Limb (tissue), 2 donors: ENCODE measurements around the gene UFSP1.

ENCODE experiments used
- DNase-seq, 2 donors: peaks; one replicate each; pipeline ENCODE4 v3.0.0-alpha.2; 2016; ENCODE audit errors: extremely low spot score in 2 of 2

Gene UFSP1

GRCh38 chr7:100882785-100883526, 6.6 kb downstream of the UFSP1 start:
- no peak for DNase-seq

- no peak for DNase-seq
Measured at GRCh38 chr7:100882201-100882600, 7.3 kb downstream of the UFSP1 start.

DNA sequence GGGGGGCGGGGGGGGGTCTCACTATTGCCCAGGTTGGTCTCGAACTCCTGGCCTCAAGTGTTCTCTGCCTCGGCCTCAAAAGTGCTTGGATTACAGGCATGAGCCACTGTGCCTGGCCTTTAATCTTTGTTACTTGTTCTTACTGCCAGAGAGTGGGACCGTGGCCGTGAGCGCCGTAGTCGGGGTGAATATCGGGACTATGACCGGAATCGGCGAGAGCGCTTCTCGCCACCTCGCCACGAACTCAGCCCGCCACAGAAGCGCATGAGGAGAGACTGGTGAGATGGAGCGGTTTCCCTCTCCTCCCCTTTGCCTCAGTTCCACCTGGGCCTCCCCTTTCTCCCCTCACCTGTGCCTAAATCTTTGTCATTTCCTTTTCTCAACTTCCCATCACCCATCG, 8.4 kb downstream of the UFSP1 start:
- no peak for DNase-seq

GRCh38 chr7:100880645-100881044, 8.9 kb downstream of the UFSP1 start:
- DNase-seq = no peak

DNA sequence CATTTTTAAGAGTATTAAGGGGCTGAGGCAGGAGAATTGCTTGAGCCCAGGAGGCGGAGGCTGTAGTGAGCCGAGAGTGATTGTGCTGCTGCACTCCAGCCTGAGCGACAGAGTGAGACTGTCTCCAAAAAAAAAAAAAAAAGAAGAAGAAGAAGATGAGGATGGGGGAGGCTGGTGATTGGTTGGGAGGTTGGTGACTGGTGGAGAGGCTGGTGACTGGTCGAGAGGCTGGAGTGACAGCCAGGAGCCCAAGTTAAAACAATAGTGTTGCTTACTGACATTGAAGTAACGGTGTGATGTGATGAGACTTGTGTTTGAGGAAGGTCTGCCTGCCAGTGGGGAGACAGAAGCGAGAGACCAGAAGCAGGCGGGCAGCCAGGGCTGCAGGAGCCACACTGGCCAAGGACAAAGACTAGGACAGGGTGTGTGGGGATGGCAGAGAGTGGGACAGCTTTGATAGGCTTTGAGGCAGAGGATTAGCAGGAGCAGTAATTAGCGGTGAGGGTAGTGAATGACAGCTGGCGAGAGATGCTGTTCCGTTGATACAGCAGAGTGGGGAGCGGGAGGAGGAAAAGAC, 9.7 kb downstream of the UFSP1 start:
- DNase-seq = no peak

GRCh38 chr7:100878685-100879084, 10.8 kb downstream of the UFSP1 start:
- DNase-seq = no peak

GRCh38 chr7:100878013-100878412, 11.5 kb downstream of the UFSP1 start:
- no peak for DNase-seq

DNA sequence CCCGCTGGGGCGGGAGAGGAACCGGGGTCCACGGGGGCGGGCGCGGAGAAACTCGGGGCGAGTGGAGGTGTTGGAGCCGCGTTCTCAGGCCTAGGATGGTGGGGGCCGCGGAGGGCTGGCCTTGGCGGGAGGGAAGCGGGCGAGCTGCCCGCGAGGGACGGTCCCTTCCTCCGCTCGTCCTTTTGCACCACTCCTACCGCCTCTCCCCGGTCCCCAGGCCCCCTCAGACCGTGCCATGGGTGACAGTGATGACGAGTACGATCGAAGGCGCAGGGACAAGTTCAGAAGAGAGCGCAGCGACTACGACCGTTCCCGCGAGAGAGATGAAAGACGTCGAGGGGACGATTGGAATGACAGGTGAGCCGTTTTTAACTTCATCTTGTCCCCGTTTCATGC, 14.2 kb downstream of the UFSP1 start:
- DNase-seq = no peak

DNA sequence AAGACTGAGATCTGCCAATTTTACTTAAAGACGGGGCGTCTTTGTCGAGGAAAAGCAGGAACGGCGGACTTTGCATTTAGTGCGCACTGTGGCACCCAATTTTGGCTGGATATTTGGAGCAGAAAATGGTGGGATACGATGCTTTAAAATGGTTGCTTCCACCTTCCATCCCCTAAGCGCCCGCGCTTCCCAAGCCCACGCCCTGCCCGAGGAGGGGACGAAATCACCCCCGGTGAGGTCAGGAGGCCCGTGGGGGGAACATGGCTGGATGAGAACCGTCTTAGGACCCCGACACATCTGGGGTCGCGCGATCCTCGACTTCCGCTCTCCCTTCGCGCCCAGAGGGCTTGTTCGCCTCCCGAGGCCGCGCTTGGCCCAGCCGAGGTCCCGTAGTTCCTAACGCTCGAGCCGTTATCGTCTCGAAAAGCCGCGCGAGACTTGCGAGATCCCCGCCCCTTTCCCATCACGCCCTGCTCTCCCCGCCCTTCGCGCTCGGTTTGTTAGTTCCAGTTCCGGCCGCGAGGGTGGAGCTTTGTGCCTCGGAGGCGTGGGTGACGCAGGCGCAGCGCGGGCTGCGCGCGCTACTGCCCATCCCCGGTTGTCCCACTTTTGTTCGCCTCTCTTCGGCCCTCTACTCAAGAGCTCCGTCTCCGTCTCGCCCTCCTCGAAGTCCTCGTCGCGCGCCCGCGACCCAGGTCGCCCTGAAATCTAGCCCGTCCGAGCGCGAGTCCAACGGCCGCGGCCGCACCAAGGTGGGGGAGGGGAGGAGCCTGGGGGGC, 14.7 kb downstream of the UFSP1 start, which contains the start of gene SRRT:
Gene SRRT, plus strand, starts transcription at position 527 of the 779 bp plus-strand sequence. CDS start 488 bp downstream, outside the sequence.
- peak; percentile 97 to 99 for DNase-seq

- DNase-seq = no peak
Measured at GRCh38 chr7:100874300-100874576, 15.3 kb downstream of the UFSP1 start.

DNA sequence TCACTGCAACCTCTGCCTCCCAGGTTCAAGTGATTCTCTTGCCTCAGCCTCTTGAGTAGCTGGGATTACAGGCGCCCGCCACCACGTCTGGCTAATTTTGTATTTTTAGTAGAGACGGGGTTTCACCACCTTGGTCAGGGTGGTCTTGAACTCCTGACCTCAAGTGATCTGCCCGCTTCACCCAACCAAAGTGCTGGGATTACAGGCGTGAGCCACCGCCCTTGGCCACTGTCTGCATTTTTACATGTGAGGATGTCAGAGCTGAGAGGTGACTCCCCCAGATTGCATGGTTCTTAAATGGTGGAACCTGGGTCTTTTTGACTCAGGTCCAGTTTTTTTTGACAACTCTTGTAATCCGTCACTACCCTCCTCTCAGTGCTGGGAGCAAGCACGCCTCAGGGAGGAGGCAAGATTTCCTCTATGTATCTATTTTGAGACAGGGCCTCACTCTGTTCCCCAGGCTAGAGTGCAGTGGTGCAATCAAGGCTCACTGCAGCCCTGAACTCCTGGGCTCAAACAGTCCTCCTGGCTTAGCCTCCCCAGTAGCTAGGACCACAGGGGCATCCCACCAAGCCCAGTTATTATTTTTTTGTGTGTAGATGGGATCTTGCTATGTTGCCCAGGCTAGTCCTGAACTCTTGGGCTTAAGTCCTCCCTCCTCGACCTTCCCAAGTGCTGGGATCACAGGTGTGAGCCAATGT, 15.8 kb downstream of the UFSP1 start:
- DNase-seq = no peak

GRCh38 chr7:100867776-100868485, 21.6 kb downstream of the UFSP1 start:
- peak in 1 of 2 donors; percentile 56 for DNase-seq

DNA sequence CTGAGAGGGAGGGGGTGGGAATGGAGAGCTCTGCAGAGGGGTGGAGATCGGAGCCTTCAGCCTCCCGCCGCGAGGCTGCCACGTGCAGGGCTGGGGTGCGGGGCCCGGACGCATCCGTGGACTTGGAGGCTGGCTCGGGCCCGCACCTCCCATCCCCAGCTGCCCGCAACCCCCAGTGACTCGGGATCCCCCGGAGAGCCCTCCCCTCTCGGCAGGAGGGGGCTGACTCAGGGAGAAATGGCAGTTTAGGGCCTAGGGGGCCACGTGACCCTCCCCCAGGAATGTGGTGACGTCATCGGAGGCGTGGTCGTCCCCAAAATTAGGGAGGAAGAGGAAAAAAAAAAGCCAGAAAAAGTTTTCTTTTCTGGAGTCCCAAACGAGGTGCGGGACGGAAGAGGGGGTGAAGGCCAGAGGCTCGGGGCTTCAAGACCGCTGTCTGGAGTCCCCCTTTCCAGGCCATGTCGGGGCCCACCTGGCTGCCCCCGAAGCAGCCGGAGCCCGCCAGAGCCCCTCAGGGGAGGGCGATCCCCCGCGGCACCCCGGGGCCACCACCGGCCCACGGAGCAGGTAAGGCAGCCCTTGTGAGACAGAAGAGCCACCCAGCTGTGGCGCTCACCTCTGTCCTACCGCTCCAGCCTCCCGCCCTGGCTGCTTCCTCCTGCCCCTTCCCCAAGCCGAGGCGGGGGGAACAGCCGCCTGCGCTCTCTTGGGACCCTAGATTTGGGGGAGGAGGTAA, 22.3 kb downstream of the UFSP1 start, which contains the start of gene TRIP6:
Gene TRIP6, plus strand, starts transcription at position 348 of the 736 bp plus-strand sequence. Its CDS starts 111 bp downstream, at position 459.
- DNase-seq = peak; percentile 87 to 93

DNA sequence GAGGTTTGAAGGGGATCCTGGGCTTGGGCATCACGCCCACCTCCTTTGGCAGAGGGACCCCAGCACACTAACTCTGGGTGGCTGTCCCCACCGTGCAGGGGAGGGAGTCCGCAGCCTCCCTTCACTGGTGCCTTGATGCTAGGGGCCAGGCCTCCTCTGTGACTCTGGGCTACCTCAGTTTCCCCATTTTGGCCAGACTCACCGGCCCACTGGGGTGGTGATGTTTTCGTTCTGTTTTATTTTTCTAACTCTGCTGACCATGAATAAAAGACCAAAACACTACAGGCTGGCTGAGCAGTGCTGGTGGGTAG, 22.8 kb downstream of the UFSP1 start:
- DNase-seq = no peak

GRCh38 chr7:100865938-100866728, 23.4 kb downstream of the UFSP1 start:
- peak in 1 of 2 donors; percentile 76 for DNase-seq

DNA sequence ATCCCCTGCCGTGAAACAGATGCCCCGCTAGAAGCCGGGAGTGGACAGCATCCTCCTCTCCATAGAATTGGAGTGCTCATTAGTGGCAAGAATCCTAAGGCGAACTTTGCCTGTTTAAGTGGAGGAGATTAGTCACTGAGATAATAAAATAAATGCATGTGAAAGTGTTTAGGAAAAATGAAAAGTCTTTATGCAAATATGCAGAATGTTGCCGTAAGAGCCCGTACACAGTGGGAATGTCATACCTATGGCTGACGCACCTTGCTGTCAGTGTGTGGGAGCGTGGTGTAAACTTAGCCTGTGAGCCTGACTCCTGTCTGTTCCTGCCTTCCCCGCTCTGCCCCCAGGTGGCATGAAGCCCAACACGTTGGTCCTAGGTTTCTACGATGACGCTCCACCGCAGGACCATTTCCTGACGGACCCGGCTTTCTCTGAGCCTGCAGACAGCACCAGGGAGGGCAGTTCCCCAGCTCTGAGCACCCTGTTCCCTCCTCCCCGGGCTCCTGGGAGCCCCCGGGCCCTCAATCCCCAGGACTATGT, 24.1 kb downstream of the UFSP1 start:
- DNase-seq = no peak

DNA sequence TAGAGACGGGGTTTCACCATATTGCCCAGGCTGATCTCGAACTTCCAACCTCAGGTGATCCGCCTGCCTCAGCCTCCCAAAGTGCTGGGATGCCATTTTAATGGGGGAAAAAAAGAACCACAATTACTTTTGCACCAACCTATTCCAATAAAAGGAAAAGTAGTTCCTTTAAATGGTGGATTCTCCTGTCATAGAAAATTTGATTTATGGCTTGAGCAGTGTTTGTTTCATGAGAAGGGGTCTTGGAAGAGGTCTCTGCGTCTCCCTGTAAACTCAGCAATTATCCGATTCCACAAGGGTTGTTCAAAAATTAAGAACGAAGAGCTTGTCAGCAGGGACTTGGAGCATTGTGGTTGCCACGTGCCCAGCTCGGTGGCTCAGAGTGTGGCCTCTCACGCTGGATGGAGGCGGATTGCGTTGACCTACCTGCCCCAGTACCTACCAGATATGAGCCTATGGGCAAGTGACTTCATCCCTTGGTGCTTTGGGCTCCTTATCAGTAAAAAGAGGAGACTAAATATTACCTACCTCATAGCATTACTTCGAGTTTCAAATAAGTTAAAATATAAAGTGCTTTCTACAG, 25.2 kb downstream of the UFSP1 start:
- no peak for DNase-seq

- no peak for DNase-seq
Measured at GRCh38 chr7:100863406-100863950, 26.0 kb downstream of the UFSP1 start.

- DNase-seq = no peak
Measured at GRCh38 chr7:100861616-100861985, 27.9 kb downstream of the UFSP1 start.
